ACC112 (cell line): Measurements from ENCODE around the gene KCNAB3.
A peak's percentile ranks its signal among the peaks of the same experiment; 100 is the strongest.

Source experiments
- H2AFZ ChIP-seq: fragments of 200-600 bp; sonication (generic); one replicate; pipeline ENCODE4 v1.6.0; 2017; ENCODE audit warnings: antibody characterized with exemption, low read length; ENCODE audit not compliant: unreplicated experiment
- H3K27ac ChIP-seq: fragments of 200-600 bp; sonication (generic); 2 replicates; pipeline ENCODE4 v1.5.1; 2014; ENCODE audit warnings: low read depth, mild to moderate bottlenecking, antibody characterized with exemption, low read length, moderate library complexity
- H3K27me3 ChIP-seq: fragments of 200-600 bp; sonication (generic); 2 replicates; pipeline ENCODE4 v1.6.1; 2014; ENCODE audit warnings: mild to moderate bottlenecking, antibody characterized with exemption, low read length, moderate library complexity, mixed read lengths; ENCODE audit not compliant: insufficient read depth
- H3K36me3 ChIP-seq: fragments of 200-600 bp; sonication (generic); 2 replicates; pipeline ENCODE4 v1.6.1; 2016; ENCODE audit warnings: mild to moderate bottlenecking, antibody characterized with exemption, low read length, moderate library complexity, mixed read lengths; ENCODE audit not compliant: insufficient read depth
- H3K4me1 ChIP-seq: fragments of 200-600 bp; sonication (generic); one replicate; pipeline ENCODE4 v1.6.1; 2016; ENCODE audit warnings: low read length, mixed read lengths; ENCODE audit not compliant: insufficient read depth, unreplicated experiment, control insufficient read depth
- H3K4me3 ChIP-seq: fragments of 200-600 bp; sonication (generic); 2 replicates; pipeline ENCODE4 v1.5.1; 2014; ENCODE audit warnings: mild to moderate bottlenecking, low read depth, low read length
- H3K79me2 ChIP-seq: fragments of 200-600 bp; sonication (generic); one replicate; pipeline ENCODE4 v1.6.0; 2016; ENCODE audit warnings: low read length; ENCODE audit not compliant: control insufficient read depth, unreplicated experiment, insufficient read depth

KCNAB3 gene

DNA sequence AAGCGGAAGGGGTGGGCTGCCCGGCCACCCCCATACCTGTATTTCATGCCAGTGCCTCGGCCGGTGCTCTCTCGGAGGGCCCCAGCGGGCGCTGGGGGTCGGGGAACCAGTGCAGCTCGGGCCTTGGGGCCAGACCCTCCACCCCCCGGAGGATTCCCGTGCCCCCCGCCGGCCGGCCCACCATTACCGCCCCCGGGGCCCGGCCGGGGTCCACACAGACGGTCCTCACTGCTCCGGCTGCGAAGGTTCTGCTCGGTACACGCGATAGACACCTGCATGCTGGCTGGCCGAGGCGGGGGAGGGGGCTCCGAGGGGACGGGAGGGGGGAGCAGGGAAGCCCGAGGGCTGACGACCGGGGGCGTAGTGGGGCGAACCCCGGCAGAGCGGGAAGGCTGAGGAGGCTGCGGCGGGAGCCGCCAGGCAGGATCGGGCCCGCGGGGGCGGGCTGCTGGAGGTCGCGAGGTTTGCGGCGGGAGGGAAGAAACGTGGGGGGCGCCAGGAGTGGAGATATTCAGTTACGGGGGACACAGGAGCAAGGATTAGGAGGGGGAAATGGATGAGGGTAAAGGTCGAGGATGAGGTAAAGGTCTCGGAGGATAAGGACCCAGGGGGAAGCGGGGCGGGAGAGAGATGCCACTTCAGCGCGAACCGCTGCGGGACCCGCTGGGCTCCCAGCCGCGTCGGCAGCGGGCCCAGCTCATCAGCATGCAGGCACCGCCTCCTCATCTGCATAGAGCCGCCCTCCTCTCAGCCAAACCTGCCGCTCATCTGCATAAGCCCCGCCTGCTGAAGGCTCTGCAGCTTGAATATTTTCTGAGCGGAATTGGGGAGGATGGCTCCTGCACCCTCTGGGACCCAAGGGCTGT is at the start of gene KCNAB3:
Gene KCNAB3 (minus strand): TSS at position 699 of the 866 bp plus-strand sequence. CDS start 421 bp downstream, at position 278.
- H3K4me3 ChIP-seq = peak within 1 kb of the TSS; percentile 99
- H3K27ac ChIP-seq = no peak within 1 kb of the TSS

DNA sequence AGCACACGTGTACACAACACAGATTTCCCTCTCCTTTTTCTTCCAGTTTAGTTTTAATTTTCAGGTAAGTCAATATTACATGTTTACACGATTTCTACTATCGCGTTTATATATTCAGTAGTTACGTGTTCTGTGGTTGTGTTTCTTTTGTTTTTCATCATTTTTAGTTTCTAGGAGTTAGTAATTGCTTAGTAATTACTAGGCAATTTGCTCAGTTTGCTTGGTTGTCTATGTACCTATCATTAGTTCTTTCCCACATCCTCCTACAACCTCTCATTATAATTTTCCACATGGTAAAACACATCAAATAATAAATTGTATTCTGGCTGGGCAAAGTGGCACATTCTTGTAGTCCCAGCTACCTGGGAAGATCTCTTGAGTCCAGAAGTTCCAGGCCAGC is 48.1 kb upstream of the KCNAB3 start:
- H3K27me3 ChIP-seq = no peaks in the 10 kb centered on the region
- H3K36me3 ChIP-seq = no peaks in the 10 kb centered on the region
- H3K79me2 ChIP-seq = no peaks in the 10 kb centered on the region
- H3K27ac ChIP-seq = no peak overlapping the region
- no peak overlapping the region for H2AFZ ChIP-seq
- peaks cover 7% of the 10 kb centered on the region for H3K4me1 ChIP-seq
- H3K4me3 ChIP-seq = no peak overlapping the region

More for the DNA sequence above, at the start of gene KCNAB3:
- H3K79me2 ChIP-seq = peaks cover 39% of the 10 kb centered on the region
- no peaks in the 10 kb centered on the region for H3K27me3 ChIP-seq
- no peaks in the 10 kb centered on the region for H3K36me3 ChIP-seq
- H3K4me1 ChIP-seq = peaks cover 16% of the 10 kb centered on the region
- no peak within 1 kb of the TSS for H2AFZ ChIP-seq

- H3K27me3 ChIP-seq = no peaks in the 10 kb centered on the region
- H2AFZ ChIP-seq = no peak overlapping the region
- peaks cover 7% of the 10 kb centered on the region for H3K4me1 ChIP-seq
- H3K36me3 ChIP-seq = no peaks in the 10 kb centered on the region
- no peak overlapping the region for H3K4me3 ChIP-seq
- no peaks in the 10 kb centered on the region for H3K79me2 ChIP-seq
- no peak overlapping the region for H3K27ac ChIP-seq
These were observed 47.4 kb upstream of the KCNAB3 start for GRCh38 chr17:7977039-7977438.

DNA sequence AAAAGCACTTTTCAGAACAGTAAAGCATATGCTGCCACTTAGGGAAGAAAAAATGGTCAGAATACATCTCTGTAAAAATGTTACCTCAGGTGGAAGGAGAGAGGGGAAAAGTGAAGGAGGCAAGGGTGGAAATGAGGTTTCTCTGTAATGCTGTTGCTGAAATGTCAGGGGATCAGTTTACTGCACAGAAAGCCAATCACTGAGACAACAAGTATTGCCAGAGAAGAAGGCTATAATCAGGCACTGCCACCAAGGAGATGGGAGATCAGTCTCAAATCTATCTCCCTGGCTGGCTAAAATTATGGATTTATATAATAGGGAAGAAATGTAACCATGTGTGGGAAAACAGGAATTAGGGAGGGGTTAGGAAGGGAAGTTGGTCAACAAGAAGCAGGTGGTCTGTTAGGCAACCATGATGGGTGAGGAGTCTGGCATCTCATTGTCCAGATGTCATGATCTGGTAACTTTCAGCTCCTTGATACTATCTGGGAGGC is 45.0 kb upstream of the KCNAB3 start:
- Histone ChIP-seq H3K27me3 (no peaks in the 10 kb centered on the region), H3K4me1 (no peaks in the 10 kb centered on the region), H3K79me2 (no peaks in the 10 kb centered on the region), H2AFZ (no peak overlapping the region), H3K27ac (no peak overlapping the region), H3K4me3 (no peak overlapping the region), H3K36me3 (no peaks in the 10 kb centered on the region)

DNA sequence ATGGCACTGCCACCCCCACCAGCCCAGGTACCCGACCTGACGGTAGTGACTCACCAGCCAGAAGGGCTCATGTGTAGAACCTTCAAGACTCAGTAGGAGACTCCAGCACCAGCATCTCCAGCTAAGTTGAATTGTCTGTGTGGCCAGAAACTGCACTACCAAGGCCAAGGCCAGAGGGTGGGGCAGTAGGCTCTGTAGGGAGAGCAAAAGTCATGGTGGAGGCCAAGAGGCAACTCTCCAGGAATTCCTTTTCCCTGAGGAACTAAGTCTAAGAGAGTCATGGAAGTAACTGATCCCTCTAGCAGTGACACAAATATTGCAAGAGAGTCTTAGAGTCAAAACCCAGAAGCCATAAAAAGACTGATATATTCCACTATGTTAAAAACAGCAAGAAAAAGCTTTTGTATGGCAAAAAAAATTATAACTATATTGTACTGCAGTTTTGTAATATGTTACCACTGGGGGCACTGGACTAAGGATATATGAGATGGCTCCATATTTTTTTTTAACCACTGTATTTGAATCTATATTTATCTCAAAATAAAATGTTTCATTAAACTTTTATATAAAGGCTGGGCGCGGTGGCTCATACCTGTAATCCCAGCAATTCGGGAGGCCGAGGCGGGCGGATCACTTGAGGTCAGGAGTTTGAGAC is 42.6 kb upstream of the KCNAB3 start:
- Histone ChIP-seq H3K36me3 (no peaks in the 10 kb centered on the region), H3K27ac (no peak overlapping the region), H3K27me3 (no peaks in the 10 kb centered on the region), H3K79me2 (no peaks in the 10 kb centered on the region), H3K4me3 (no peak overlapping the region), H3K4me1 (no peaks in the 10 kb centered on the region), H2AFZ (no peak overlapping the region)

- Histone ChIP-seq H3K27me3 (no peaks in the 10 kb centered on the region), H3K4me1 (no peaks in the 10 kb centered on the region), H3K36me3 (no peaks in the 10 kb centered on the region), H3K27ac (no peak overlapping the region), H2AFZ (no peak overlapping the region), H3K4me3 (no peak overlapping the region), H3K79me2 (no peaks in the 10 kb centered on the region)
These were observed 42.0 kb upstream of the KCNAB3 start for GRCh38 chr17:7971651-7972050.

- no peak overlapping the region for H3K4me3 ChIP-seq
- no peaks in the 10 kb centered on the region for H3K27me3 ChIP-seq
- H3K79me2 ChIP-seq = no peaks in the 10 kb centered on the region
- no peak overlapping the region for H3K27ac ChIP-seq
- H2AFZ ChIP-seq = no peak overlapping the region
- no peaks in the 10 kb centered on the region for H3K36me3 ChIP-seq
- no peaks in the 10 kb centered on the region for H3K4me1 ChIP-seq
These were observed 39.8 kb upstream of the KCNAB3 start for GRCh38 chr17:7969433-7969832.

- H2AFZ ChIP-seq = no peak overlapping the region
- no peak overlapping the region for H3K27ac ChIP-seq
- H3K27me3 ChIP-seq = no peaks in the 10 kb centered on the region
- no peaks in the 10 kb centered on the region for H3K4me1 ChIP-seq
- no peaks in the 10 kb centered on the region for H3K36me3 ChIP-seq
- H3K4me3 ChIP-seq = no peak overlapping the region
- no peaks in the 10 kb centered on the region for H3K79me2 ChIP-seq
These were observed 38.1 kb upstream of the KCNAB3 start for GRCh38 chr17:7967751-7968150.

DNA sequence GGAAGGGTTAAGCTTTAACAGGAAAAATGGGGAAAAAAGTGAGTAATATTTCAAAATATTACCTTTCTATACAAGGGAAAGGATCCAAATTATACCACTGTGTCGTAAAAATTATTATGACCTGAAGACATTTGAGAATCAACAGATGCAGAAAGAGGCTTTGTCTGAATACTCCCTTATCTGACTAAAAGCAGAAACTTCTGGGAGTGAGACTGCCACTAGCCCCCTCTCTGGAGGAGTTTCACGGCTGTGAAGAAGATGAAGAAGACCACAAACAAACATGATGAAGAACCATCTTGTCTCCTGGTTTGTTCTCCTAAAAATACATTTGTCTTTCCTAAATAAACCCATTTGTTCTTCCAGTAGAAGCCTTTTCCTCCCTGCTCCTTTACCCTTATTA is 31.8 kb upstream of the KCNAB3 start:
- Histone ChIP-seq H2AFZ (no peak overlapping the region), H3K27ac (no peak overlapping the region), H3K27me3 (no peaks in the 10 kb centered on the region), H3K79me2 (no peaks in the 10 kb centered on the region), H3K4me1 (no peaks in the 10 kb centered on the region), H3K4me3 (no peak overlapping the region), H3K36me3 (no peaks in the 10 kb centered on the region)

DNA sequence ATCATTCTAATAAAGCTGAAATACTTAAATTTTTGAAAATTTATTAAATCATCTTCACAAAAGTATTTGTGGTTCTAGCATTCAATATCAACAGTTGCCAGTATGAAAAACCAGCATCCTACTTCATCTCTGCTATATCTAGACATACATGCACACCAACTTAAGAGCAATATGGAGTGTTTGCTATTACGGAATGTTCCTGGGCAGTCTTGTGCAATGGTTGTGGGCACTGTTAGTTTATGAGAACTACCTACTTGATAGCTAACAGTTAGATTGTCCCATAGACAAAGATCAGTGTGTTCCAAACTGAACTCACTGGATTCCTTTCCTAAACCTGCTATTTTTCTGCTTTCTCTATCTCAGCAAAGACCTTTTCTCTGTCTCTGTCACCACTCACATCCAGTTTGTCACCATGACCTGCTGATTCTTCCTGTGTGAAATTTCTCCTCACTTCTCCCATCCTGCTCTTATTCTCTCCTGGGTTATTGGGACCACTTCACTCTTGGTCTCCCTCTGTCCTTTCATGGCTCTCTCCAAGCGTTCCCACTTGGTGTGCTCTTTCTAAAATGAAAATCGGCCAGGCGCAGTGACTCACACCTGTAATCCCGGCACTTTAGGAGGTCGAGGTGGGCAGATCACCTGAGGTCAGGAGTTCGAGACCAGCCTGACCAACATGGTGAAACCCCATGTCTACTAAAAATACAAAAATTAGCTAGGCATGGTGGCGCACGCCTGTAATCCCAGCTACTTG is 30.0 kb upstream of the KCNAB3 start:
- no peak overlapping the region for H3K27ac ChIP-seq

More for the DNA sequence above, 30.0 kb upstream of the KCNAB3 start:
- Histone ChIP-seq H3K4me3 (no peak overlapping the region), H3K79me2 (no peaks in the 10 kb centered on the region), H3K27me3 (no peaks in the 10 kb centered on the region), H3K4me1 (no peaks in the 10 kb centered on the region), H3K36me3 (no peaks in the 10 kb centered on the region), H2AFZ (no peak overlapping the region)
